Activated T-cell treated with anti-CD3 and anti-CD28 coated beads, Interleukin-2, amount 50 U/mL, for 4 hours (primary cell): Measurements from ENCODE around the gene LILRA6. TPM values are rescaled to one million over a fixed set of nuclear protein-coding genes. Genes with fewer than 3 reads are reported as not detected.

Experiments used
- total RNA-seq, 3 donors: library from RNA; stranded (reverse); gene quantifications; one replicate each; pipeline ENCODE4 v1.2.1, GENCODE V29; 2021

Gene LILRA6
- total RNA-seq, 3 donors from 2014 or later = not detected

Other genes with a start within 250 kb of the LILRA6 start
- gene VSTM1, start 178.9 kb downstream of the LILRA6 start, total RNA-seq = not detected
- not detected for gene TARM1, start 161.4 kb downstream of the LILRA6 start, total RNA-seq
- under 1 TPM in 1 of 3 donors, not detected in 2; 0.11 TPM for gene OSCAR, start 142.0 kb downstream of the LILRA6 start, total RNA-seq
- 100 to 1,000 TPM; 118 to 170 (median 140) TPM for gene NDUFA3, start 139.9 kb downstream of the LILRA6 start, total RNA-seq
- 10 to 100 TPM; 32.1 to 33.8 (median 33.0) TPM for gene TFPT, start 127.1 kb downstream of the LILRA6 start, total RNA-seq
- gene PRPF31, start 127.0 kb downstream of the LILRA6 start, total RNA-seq = 100 to 1,000 TPM; 154 to 180 (median 161) TPM
- gene CNOT3, start 105.0 kb downstream of the LILRA6 start, total RNA-seq = 100 to 1,000 TPM in 2 of 3 donors, 10 to 100 TPM in 1; 90.8 to 102 (median 100) TPM
- gene LENG1, start 83.1 kb downstream of the LILRA6 start, total RNA-seq = 1 to 10 TPM; 5.6 to 9.7 (median 9.2) TPM
- under 1 TPM; 0.63 to 0.98 (median 0.79) TPM for gene TMC4, start 69.6 kb downstream of the LILRA6 start, total RNA-seq
- 100 to 1,000 TPM in 2 of 3 donors, 10 to 100 TPM in 1; 96.3 to 122 (median 108) TPM for gene MBOAT7, start 53.2 kb downstream of the LILRA6 start, total RNA-seq
- gene TSEN34, start 51.5 kb downstream of the LILRA6 start, total RNA-seq = 10 to 100 TPM; 22.7 to 29.1 (median 25.9) TPM
- gene RPS9, start 41.9 kb downstream of the LILRA6 start, total RNA-seq = 1,000 to 10,000 TPM; 2,430 to 2,508 (median 2,489) TPM
- not detected for gene LILRB3, start 19.8 kb downstream of the LILRA6 start, total RNA-seq
- not detected for gene LILRB5, start 14.5 kb upstream of the LILRA6 start, total RNA-seq
- not detected for gene LILRB2, start 38.3 kb upstream of the LILRA6 start, total RNA-seq
- not detected for gene LILRA5, start 70.4 kb upstream of the LILRA6 start, total RNA-seq
- gene LILRA4, start 96.4 kb upstream of the LILRA6 start, total RNA-seq = not detected
- gene LAIR1, start 122.1 kb upstream of the LILRA6 start, total RNA-seq = 1 to 10 TPM; 4.7 to 6.1 (median 5.5) TPM
- gene TTYH1, start 172.7 kb upstream of the LILRA6 start, total RNA-seq = under 1 TPM in 1 of 3 donors, not detected in 2; 0.46 TPM
- gene LENG8, start 206.4 kb upstream of the LILRA6 start, total RNA-seq = 100 to 1,000 TPM; 138 to 157 (median 145) TPM
- gene LENG9, start 221.0 kb upstream of the LILRA6 start, total RNA-seq = 1 to 10 TPM; 4.8 to 5.4 (median 5.2) TPM
- under 1 TPM in 1 of 3 donors, not detected in 2; 0.30 TPM for gene CDC42EP5, start 230.5 kb upstream of the LILRA6 start, total RNA-seq